Neural cell (in vitro differentiated cells): ENCODE results near the gene ADGRD1. TPM values are rescaled to one million over a fixed set of nuclear protein-coding genes. Genes with fewer than 3 reads are reported as not detected.
A peak's percentile ranks its signal among the peaks of the same experiment; 100 is the strongest.

Experiments used
- H2AFZ ChIP-seq: fragments of 200-600, 300-800 bp; sonication (generic), shearing (Covaris generic); 2 replicates; pipeline ENCODE4 v1.6.0; 2014; ENCODE audit warnings: low read depth, mild to moderate bottlenecking, antibody characterized with exemption, low read length, moderate library complexity
- H3F3A ChIP-seq: fragments of 200-600 bp; shearing (Covaris generic); 2 replicates; pipeline ENCODE4 v1.6.1; 2016; ENCODE audit warnings: mild to moderate bottlenecking, moderate library complexity, mixed read lengths, antibody characterized with exemption, low read length; ENCODE audit not compliant: insufficient read depth, poor library complexity, severe bottlenecking
- H3K27ac ChIP-seq: fragments of 200-600, 300-800 bp; sonication (generic), shearing (Covaris generic); 2 replicates; pipeline ENCODE4 v1.5.1; 2014; ENCODE audit warnings: mild to moderate bottlenecking, low read length, moderate library complexity
- H3K27me3 ChIP-seq: fragments of 300-800, 200-600 bp; sonication (generic), shearing (Covaris generic); 2 replicates; pipeline ENCODE4 v1.6.0; 2014; ENCODE audit warnings: mild to moderate bottlenecking, low read depth, low read length, moderate library complexity; ENCODE audit not compliant: insufficient read depth
- H3K36me3 ChIP-seq: fragments of 300-800, 200-600 bp; sonication (generic), shearing (Covaris generic); 2 replicates; pipeline ENCODE4 v1.5.1; 2014; ENCODE audit warnings: mild to moderate bottlenecking, antibody characterized with exemption, low read length, moderate library complexity; ENCODE audit not compliant: insufficient read depth
- H3K4me2 ChIP-seq: fragments of 300-800, 200-600 bp; sonication (generic), shearing (Covaris generic); 2 replicates; pipeline ENCODE4 v1.6.0; 2014; ENCODE audit warnings: mild to moderate bottlenecking, low read length
- H3K4me3 ChIP-seq: fragments of 300-800, 200-600 bp; sonication (generic), shearing (Covaris generic); 2 replicates; pipeline ENCODE4 v1.5.1; 2014; ENCODE audit warnings: mild to moderate bottlenecking, low read length, moderate library complexity
- H3K79me2 ChIP-seq: fragments of 200-600 bp; shearing (Covaris generic); replicated peaks from 2 replicates; pipeline ENCODE4 v1.6.0; 2014; ENCODE audit warnings: mild to moderate bottlenecking, low read length, moderate library complexity; ENCODE audit not compliant: insufficient read depth
- H3K9ac ChIP-seq: fragments of 300-800, 200-600 bp; sonication (generic), shearing (Covaris generic); 2 replicates; pipeline ENCODE4 v1.6.1; 2016; ENCODE audit warnings: mild to moderate bottlenecking, low read length, mixed read lengths
- H3K9me2 ChIP-seq: fragments of 200-600 bp; shearing (Covaris generic); 2 replicates; pipeline ENCODE4 v1.6.1; 2016; ENCODE audit warnings: mild to moderate bottlenecking, low read length, mixed read lengths; ENCODE audit not compliant: insufficient read depth
- H3K9me3 ChIP-seq: fragments of 200-600, 300-800 bp; sonication (generic), shearing (Covaris generic); 2 replicates; pipeline ENCODE4 v1.6.1; 2016; ENCODE audit warnings: mild to moderate bottlenecking, mixed run types, low read length, moderate library complexity, mixed read lengths
- H4K20me1 ChIP-seq: fragments of 200-600 bp; shearing (Covaris generic); 2 replicates; pipeline ENCODE4 v1.6.1; 2016; ENCODE audit warnings: mild to moderate bottlenecking, mixed run types; ENCODE audit not compliant: insufficient read depth
- CTCF ChIP-seq: fragments of 450-650 bp; IDR thresholded peaks from 2 replicates; pipeline ENCODE4 v1.5.1; 2014; ENCODE audit warnings: antibody characterized with exemption, mild to moderate bottlenecking, moderate library complexity; ENCODE audit not compliant: poor library complexity, severe bottlenecking
- EP300 ChIP-seq: fragments of 450-650 bp; conservative IDR thresholded peaks from 2 replicates; pipeline ENCODE4 v1.6.1; 2014; ENCODE audit warnings: antibody characterized with exemption, mild to moderate bottlenecking, moderate library complexity; ENCODE audit not compliant: poor library complexity, severe bottlenecking
- EZH2 ChIP-seq: fragments of 200-600, 300-800 bp; shearing (Covaris generic), sonication (generic); IDR thresholded peaks from 2 replicates; pipeline ENCODE4 v1.6.1; 2014; ENCODE audit warnings: antibody characterized with exemption, low read length, borderline replicate concordance, mild to moderate bottlenecking; ENCODE audit not compliant: insufficient read depth, poor library complexity, severe bottlenecking
- MXI1 ChIP-seq: fragments of 450-650 bp; conservative IDR thresholded peaks from 2 replicates; pipeline ENCODE4 v1.6.1; 2014; ENCODE audit warnings: antibody characterized with exemption, mild to moderate bottlenecking; ENCODE audit not compliant: poor library complexity, severe bottlenecking
- POLR2AphosphoS5 ChIP-seq: IDR thresholded peaks from 2 replicates; pipeline ENCODE4 v1.6.1; 2012
- RAD21 ChIP-seq: fragments of 450-650 bp; conservative IDR thresholded peaks from 2 replicates; pipeline ENCODE4 v1.6.1; 2014; ENCODE audit warnings: antibody characterized with exemption, mild to moderate bottlenecking, moderate library complexity
- SMC3 ChIP-seq: fragments of 450-650 bp; conservative IDR thresholded peaks from 2 replicates; pipeline ENCODE4 v1.6.1; 2014; ENCODE audit warnings: antibody characterized with exemption, mild to moderate bottlenecking, moderate library complexity; ENCODE audit not compliant: poor library complexity
- polyA plus RNA-seq: library from polyadenylated mRNA; depleted of rRNA; stranded (reverse); fragments of >200 nt; gene quantifications from 2 replicates; pipeline ENCODE4 v1.2.3, GENCODE V29; 2014
- TF ChIP-seq, protein P1 (sequence below): IDR thresholded peaks from 2 replicates; pipeline ENCODE4 v1.6.1; 2012; ENCODE audit warnings: borderline replicate concordance

The ADGRD1 gene
- polyA plus RNA-seq, 1 donor from 2014 or later: 1.7 TPM

- TF ChIP-seq MXI1: no peak
- TF ChIP-seq POLR2AphosphoS5: no peak
Measured at GRCh38 chr12:131003036-131003715, 49.5 kb downstream of the ADGRD1 start (continued).

GRCh38 chr12:131003716-131004045 lies 50.0 kb downstream of the ADGRD1 start:
- Histone ChIP-seq H3F3A (no peaks in the 10 kb centered on the region), H3K79me2 (no peaks in the 10 kb centered on the region), H4K20me1 (no peaks in the 10 kb centered on the region), H3K27me3 (no peaks in the 10 kb centered on the region), H3K27ac (no peak overlapping the region), H3K4me3 (peak overlapping the region; percentile 20), H3K4me2 (no peak overlapping the region), H3K9ac (no peak overlapping the region), H2AFZ (no peak overlapping the region), H3K9me3 (no peaks in the 10 kb centered on the region), H3K36me3 (no peaks in the 10 kb centered on the region), H3K9me2 (no peaks in the 10 kb centered on the region)
- TF ChIP-seq RAD21 (no peak), EP300 (no peak), CTCF (no peak)
- TF ChIP-seq, protein P1, sequence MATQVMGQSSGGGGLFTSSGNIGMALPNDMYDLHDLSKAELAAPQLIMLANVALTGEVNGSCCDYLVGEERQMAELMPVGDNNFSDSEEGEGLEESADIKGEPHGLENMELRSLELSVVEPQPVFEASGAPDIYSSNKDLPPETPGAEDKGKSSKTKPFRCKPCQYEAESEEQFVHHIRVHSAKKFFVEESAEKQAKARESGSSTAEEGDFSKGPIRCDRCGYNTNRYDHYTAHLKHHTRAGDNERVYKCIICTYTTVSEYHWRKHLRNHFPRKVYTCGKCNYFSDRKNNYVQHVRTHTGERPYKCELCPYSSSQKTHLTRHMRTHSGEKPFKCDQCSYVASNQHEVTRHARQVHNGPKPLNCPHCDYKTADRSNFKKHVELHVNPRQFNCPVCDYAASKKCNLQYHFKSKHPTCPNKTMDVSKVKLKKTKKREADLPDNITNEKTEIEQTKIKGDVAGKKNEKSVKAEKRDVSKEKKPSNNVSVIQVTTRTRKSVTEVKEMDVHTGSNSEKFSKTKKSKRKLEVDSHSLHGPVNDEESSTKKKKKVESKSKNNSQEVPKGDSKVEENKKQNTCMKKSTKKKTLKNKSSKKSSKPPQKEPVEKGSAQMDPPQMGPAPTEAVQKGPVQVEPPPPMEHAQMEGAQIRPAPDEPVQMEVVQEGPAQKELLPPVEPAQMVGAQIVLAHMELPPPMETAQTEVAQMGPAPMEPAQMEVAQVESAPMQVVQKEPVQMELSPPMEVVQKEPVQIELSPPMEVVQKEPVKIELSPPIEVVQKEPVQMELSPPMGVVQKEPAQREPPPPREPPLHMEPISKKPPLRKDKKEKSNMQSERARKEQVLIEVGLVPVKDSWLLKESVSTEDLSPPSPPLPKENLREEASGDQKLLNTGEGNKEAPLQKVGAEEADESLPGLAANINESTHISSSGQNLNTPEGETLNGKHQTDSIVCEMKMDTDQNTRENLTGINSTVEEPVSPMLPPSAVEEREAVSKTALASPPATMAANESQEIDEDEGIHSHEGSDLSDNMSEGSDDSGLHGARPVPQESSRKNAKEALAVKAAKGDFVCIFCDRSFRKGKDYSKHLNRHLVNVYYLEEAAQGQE: no peak

- Histone ChIP-seq H2AFZ (no peak overlapping the region), H4K20me1 (no peaks in the 10 kb centered on the region), H3K36me3 (no peaks in the 10 kb centered on the region), H3K4me2 (no peak overlapping the region), H3K9me2 (no peaks in the 10 kb centered on the region), H3F3A (no peaks in the 10 kb centered on the region), H3K9ac (no peak overlapping the region), H3K79me2 (no peaks in the 10 kb centered on the region), H3K27me3 (no peaks in the 10 kb centered on the region), H3K4me3 (peak overlapping the region; percentile 20), H3K9me3 (no peaks in the 10 kb centered on the region), H3K27ac (no peak overlapping the region)
- TF ChIP-seq CTCF: no peak
- TF ChIP-seq MXI1: no peak
- TF ChIP-seq EZH2: no peak
- no peak for TF ChIP-seq RAD21
- no peak for TF ChIP-seq SMC3
Measured at GRCh38 chr12:131004166-131004565, 50.5 kb downstream of the ADGRD1 start.
